ENCODE measurements around the gene CRYGS.
A peak's percentile ranks its signal among the peaks of the same experiment; 100 is the strongest.
"Not testable (repeated sequence)": the region's sequence is repeated elsewhere in the genome, so short reads cannot be mapped to it uniquely, and the experiment has no call there.

The CRYGS gene

GRCh38 chr3:186551387-186551786 lies 7.2 kb upstream of the CRYGS start:
- DNase-seq: no peak

GRCh38 chr3:186549497-186549896 lies 5.3 kb upstream of the CRYGS start:
- DNase-seq: no peak

GRCh38 chr3:186540835-186541226 lies 3.3 kb downstream of the CRYGS start:
- DNase-seq: no peak

GRCh38 chr3:186540221-186540834 lies 3.9 kb downstream of the CRYGS start:
- peak; percentile 74 for DNase-seq

GRCh38 chr3:186538779-186539178 lies 5.4 kb downstream of the CRYGS start:
- DNase-seq: no peak

GRCh38 chr3:186536883-186537844 lies 7.0 kb downstream of the CRYGS start:
- no peak for DNase-seq

- DNase-seq: no peak
Measured at GRCh38 chr3:186534113-186534669, 10.0 kb downstream of the CRYGS start.

- peak; percentile 68 for DNase-seq
Measured at GRCh38 chr3:186532598-186533072, 11.5 kb downstream of the CRYGS start.

GRCh38 chr3:186531694-186532093 lies 12.5 kb downstream of the CRYGS start:
- DNase-seq: not testable (repeated sequence)

- DNase-seq: no peak
Measured at GRCh38 chr3:186530415-186530814, 13.8 kb downstream of the CRYGS start.

GRCh38 chr3:186529201-186529999 lies 14.8 kb downstream of the CRYGS start:
- no peak for DNase-seq

- DNase-seq: no peak
Measured at GRCh38 chr3:186526256-186526606, 17.9 kb downstream of the CRYGS start.

GRCh38 chr3:186525369-186526255 lies 18.6 kb downstream of the CRYGS start:
- no peak for DNase-seq

GRCh38 chr3:186524616-186525015 lies 19.6 kb downstream of the CRYGS start:
- no peak for DNase-seq

GRCh38 chr3:186523434-186523833 lies 20.7 kb downstream of the CRYGS start:
- DNase-seq: no peak

- no peak for DNase-seq
Measured at GRCh38 chr3:186523022-186523421, 21.2 kb downstream of the CRYGS start.

- DNase-seq: no peak
Measured at GRCh38 chr3:186520957-186521842, 23.0 kb downstream of the CRYGS start.

- DNase-seq: no peak
Measured at GRCh38 chr3:186520431-186520830, 23.7 kb downstream of the CRYGS start.

GRCh38 chr3:186519021-186519658 lies 25.0 kb downstream of the CRYGS start:
- DNase-seq: no peak

- no peak for DNase-seq
Measured at GRCh38 chr3:186517218-186517617, 27.0 kb downstream of the CRYGS start.
